Ovary (tissue), 3 donors: ENCODE data around the gene ERC1.

Source experiments
- CTCF ChIP-seq, 3 donors: fragments of 450-650 bp in 2 of 3; fragments of 200-600 bp in 1 of 3; IDR thresholded peaks; one replicate each; pipeline versions ENCODE4 v1.5.1 to v1.8.0; 2016 to 2022; ENCODE audit warnings: antibody characterized with exemption in 3 of 3, mild to moderate bottlenecking in 1 of 3
- POLR2A ChIP-seq: fragments of 450-650 bp; IDR thresholded peaks from one replicate; pipeline ENCODE4 v1.6.1; 2017; ENCODE audit warnings: antibody characterized with exemption, mild to moderate bottlenecking, moderate library complexity
- donor health status: DM: no; HTN: no; CAD: no.

DNA sequence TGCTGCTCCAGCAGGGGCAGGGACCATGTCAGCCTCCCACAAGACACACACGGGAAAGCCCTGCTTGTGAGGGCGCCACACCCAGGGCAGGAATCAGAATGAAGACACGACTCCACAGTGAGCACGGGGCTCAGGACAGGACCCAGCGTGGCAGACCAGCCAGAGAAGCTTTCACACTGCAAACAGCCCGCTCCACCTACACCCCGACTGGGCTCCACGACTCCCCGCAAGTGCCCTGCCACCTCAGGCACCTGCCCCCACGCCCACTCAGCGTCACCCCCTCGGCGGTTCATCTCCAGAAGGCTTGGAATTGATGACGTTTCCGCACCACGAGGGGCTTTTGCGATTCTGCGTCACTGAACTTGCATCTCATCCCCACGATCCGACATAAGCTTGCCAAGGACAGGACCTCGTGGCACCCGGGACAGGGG lies 512.3 kb downstream of the ERC1 start:
- TF ChIP-seq POLR2A, result no peak
- no peak for TF ChIP-seq CTCF (IDR thresholded peaks at IDR 0.05)
